Stomach (tissue), 9 donors: ENCODE data around the gene KPNA2. TPM values are rescaled to one million over a fixed set of nuclear protein-coding genes. Genes with fewer than 3 reads are reported as not detected.
A peak's percentile ranks its signal among the peaks of the same experiment; 100 is the strongest.

Source experiments
- DNase-seq, 2 donors: peaks; one replicate each; pipeline versions ENCODE4 v3.0.0 to v3.0.0-alpha.2; 2013 to 2019
- H3K27ac ChIP-seq, 5 donors: fragments of 200-600 bp in 4 of 5; sonication (generic) in 4 of 5; one replicate each; pipeline ENCODE4 v1.5.1; 2013 to 2019; ENCODE audit warnings: mild to moderate bottlenecking in 1 of 5, moderate library complexity in 1 of 5
- H3K27me3 ChIP-seq, 3 donors: fragments of 200-600 bp; sonication (generic); one replicate each; pipeline ENCODE4 v1.5.1; 2017 to 2019; ENCODE audit warnings: mixed run types in 1 of 3
- H3K36me3 ChIP-seq, 4 donors: fragments of 200-600 bp; sonication (generic); 1 replicate in 3 of 4; 2 replicates in 1 of 4; pipeline ENCODE4 v1.5.1; 2016 to 2019
- H3K4me1 ChIP-seq, 4 donors: fragments of 200-600 bp; sonication (generic); one replicate each; pipeline ENCODE4 v1.5.1; 2016 to 2019
- H3K4me3 ChIP-seq, 4 donors: fragments of 200-600 bp; sonication (generic) in 3 of 4; one replicate each; pipeline ENCODE4 v1.5.1; 2016 to 2019; ENCODE audit warnings: mild to moderate bottlenecking in 1 of 4
- H3K9me3 ChIP-seq, 4 donors: fragments of 200-600 bp; sonication (generic); one replicate each; pipeline ENCODE4 v1.5.1; 2016 to 2019
- EP300 ChIP-seq: sonication (generic); formaldehyde crosslinking; IDR thresholded peaks from one replicate; pipeline ENCODE4 v1.6.1; 2017; ENCODE audit warnings: antibody characterized with exemption
- POLR2A ChIP-seq, 4 donors: fragments of 450-650 bp; IDR thresholded peaks; one replicate each; pipeline ENCODE4 v1.6.1; 2016; ENCODE audit warnings: antibody characterized with exemption in 4 of 4, control low read depth in 2 of 4, mild to moderate bottlenecking in 1 of 4, moderate library complexity in 1 of 4
- POLR2AphosphoS5 ChIP-seq, 3 donors: sonication (generic); formaldehyde crosslinking; IDR thresholded peaks; one replicate each; pipeline ENCODE4 v1.6.1; 2016; ENCODE audit warnings: antibody characterized with exemption in 3 of 3
- WGBS, 5 donors: extraction: QIAGEN DNeasy Blood & Tissue Kit in 3 of 5; methylation state at CpG; one replicate each; pipeline versions ENCODE4 v1.1.5 to v1.1.7; 2013 to 2018; 5-methylcytosine and 5-hydroxymethylcytosine counted together
- intact Hi-C: fragments of 100-400 bp; cut with DNase I; formaldehyde crosslinking; loops from one replicate; pipeline ENCODE4 v1.15.1; 2023; ENCODE audit warnings: low total_unique reads
- polyA plus RNA-seq, 3 donors: library from polyadenylated mRNA; stranded (reverse); fragments of 200-250 nt; gene quantifications; one replicate each; pipeline ENCODE4 v1.2.3, GENCODE V29; 2013
- total RNA-seq, 5 donors: library from RNA; depleted of rRNA; stranded (reverse); fragments of >200 nt; gene quantifications; one replicate each; pipeline versions ENCODE4 v1.1.0 to v1.2.3, GENCODE V29; 2014 to 2016
- TF ChIP-seq, protein P1 (sequence below), 7 experiments: fragments of 450-650 bp in 4 of 7; fragments of 200-600 bp in 3 of 7; sonication (generic) in 3 of 7; IDR thresholded peaks; one replicate each; pipeline ENCODE4 v1.5.1; 2016 to 2019; ENCODE audit warnings: antibody characterized with exemption in 7 of 7, control low read depth in 2 of 7, mild to moderate bottlenecking in 1 of 7
- donor health status: healthy with polysubstance abuse.
- donor health status: Bipolar disorder and iron deficiency.
- donor health status: healthy.

KPNA2 gene
- total and polyA plus RNA-seq, 8 donors = 0.58 to 26.3 (median 15.7) TPM

DNA sequence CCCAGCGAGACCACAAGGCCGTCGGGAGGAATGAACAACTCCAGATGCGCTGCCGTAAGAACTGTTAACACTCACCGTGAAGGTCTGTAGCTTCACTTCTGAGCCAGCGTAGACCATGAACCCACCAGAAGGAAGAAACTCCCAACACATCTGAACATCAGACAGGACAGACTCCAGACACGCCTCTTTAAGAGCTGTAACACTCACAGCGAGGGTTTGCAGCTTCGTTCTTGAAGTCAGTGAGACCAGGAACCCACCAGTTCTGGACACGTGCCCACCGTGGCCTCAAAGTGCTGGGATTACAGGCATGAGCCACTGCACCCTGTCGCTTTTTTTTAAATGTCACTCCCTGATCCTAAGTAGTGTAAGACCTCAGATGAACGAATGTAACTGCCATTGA is 17.3 kb downstream of the KPNA2 start:
- Histone ChIP-seq H3K36me3 (no peaks in the 10 kb centered on the region), H3K27ac (peak overlapping the region in 2 of 5 donors; percentile 42 to 74), H3K4me1 (peaks cover 0 to 17% (median 5%) of the 10 kb centered on the region in 4 donors), H3K4me3 (no peak overlapping the region), H3K9me3 (no peaks in the 10 kb centered on the region), H3K27me3 (no peaks in the 10 kb centered on the region)
- TF ChIP-seq, protein P1, sequence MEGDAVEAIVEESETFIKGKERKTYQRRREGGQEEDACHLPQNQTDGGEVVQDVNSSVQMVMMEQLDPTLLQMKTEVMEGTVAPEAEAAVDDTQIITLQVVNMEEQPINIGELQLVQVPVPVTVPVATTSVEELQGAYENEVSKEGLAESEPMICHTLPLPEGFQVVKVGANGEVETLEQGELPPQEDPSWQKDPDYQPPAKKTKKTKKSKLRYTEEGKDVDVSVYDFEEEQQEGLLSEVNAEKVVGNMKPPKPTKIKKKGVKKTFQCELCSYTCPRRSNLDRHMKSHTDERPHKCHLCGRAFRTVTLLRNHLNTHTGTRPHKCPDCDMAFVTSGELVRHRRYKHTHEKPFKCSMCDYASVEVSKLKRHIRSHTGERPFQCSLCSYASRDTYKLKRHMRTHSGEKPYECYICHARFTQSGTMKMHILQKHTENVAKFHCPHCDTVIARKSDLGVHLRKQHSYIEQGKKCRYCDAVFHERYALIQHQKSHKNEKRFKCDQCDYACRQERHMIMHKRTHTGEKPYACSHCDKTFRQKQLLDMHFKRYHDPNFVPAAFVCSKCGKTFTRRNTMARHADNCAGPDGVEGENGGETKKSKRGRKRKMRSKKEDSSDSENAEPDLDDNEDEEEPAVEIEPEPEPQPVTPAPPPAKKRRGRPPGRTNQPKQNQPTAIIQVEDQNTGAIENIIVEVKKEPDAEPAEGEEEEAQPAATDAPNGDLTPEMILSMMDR (IDR thresholded peaks at IDR 0.05) = no peak
- no peak for TF ChIP-seq POLR2AphosphoS5 (IDR thresholded peaks at IDR 0.05)
- no peak for TF ChIP-seq POLR2A (IDR thresholded peaks at IDR 0.05)
- no peak for TF ChIP-seq EP300
- WGBS, 5 donors = 95 to 98% (median 96%) methylated on average over 14 of the region's 14 CpGs
- no peak for DNase-seq
- intact Hi-C loops = no loop called here

DNA sequence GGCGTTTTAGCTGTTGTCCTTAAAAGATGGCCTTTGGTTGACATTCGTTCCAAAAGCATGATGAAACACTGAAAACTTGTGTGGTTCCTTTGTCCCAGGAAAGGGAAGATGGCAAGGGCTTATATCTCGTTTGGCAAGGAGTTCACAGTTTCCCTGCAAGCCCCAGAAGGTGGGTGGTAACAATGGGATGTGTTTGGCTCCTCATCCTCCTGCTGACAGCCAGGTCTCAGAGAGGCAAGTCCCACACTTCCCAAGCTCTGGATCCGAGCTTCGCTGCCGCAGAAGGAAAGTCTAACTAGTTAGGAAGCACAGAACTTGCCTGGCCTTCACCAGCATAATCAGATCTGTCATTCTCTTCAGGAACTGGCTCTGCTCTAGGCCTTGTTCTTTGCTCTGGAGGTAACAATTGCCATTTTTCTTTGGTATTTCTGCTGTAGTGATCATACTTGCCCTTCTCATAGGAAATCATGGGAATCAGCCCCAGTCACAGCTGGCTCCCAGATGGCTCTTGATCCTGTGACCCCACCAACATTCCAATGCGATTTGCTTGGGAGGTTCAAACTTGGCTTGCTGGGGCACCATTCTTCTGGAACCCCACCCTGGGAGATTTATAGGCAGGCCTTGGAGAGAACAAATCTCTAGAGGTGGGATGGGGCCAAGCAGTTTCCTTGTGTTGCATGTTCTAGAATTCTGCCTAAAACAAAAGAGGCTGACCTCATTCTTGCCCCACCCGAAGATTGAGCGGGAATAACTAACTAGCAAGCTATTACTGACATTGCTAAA is 17.9 kb downstream of the KPNA2 start:
- H3K27ac ChIP-seq = peak overlapping the region in 4 of 5 donors; percentile 42 to 74 (median 52)
- no peaks in the 10 kb centered on the region for H3K9me3 ChIP-seq
- peak in 1 of 2 donors; percentile 47 for DNase-seq
- 69 to 76% (median 73%) methylated on average over 9 of the region's 9 CpGs for WGBS, 5 donors
- intact Hi-C loops = no loop called here
- H3K4me3 ChIP-seq = no peak overlapping the region
- H3K36me3 ChIP-seq = no peaks in the 10 kb centered on the region
- peaks cover 0 to 17% (median 5%) of the 10 kb centered on the region in 4 donors for H3K4me1 ChIP-seq
- no peak for TF ChIP-seq POLR2A (IDR thresholded peaks at IDR 0.05)
- TF ChIP-seq EP300 = no peak
- TF ChIP-seq, protein P1 (IDR thresholded peaks at IDR 0.05) = no peak
- TF ChIP-seq POLR2AphosphoS5 (IDR thresholded peaks at IDR 0.05) = no peak
- no peaks in the 10 kb centered on the region for H3K27me3 ChIP-seq

DNA sequence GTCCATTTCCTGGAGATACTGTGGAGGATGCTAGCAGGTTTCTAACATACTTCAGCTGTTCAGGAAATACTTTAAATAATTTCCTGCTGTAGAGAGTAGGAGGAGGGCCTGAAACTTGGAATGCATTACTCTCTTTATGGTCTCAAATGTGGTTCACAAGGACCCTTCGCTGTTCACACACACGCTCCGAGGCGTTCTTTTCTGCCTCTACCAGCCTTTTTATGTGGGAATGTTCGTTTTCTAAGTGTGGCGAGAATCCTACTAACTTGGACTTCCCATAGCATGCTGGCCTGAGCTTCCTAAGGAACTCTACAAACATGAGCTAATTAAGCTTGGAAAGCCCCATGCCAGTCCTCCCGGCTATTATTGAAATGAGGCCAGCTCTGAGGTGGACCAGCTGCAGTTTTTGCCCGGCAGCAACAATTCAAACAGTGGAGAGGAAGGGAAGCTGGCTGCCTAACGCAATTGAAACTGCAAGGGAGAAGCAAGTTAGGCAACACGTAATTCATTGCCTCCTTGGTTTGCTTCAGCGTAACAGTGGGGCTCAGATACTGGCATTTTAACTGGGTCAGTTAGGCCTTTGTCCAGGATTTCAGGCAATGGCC is 18.9 kb downstream of the KPNA2 start:
- H3K36me3 ChIP-seq = no peaks in the 10 kb centered on the region
- peaks cover 0 to 17% (median 5%) of the 10 kb centered on the region in 4 donors for H3K4me1 ChIP-seq
- peak; percentile 32 to 65 for DNase-seq
- H3K4me3 ChIP-seq = no peak overlapping the region
- 32 to 53% (median 41%) methylated on average over 11 of the region's 11 CpGs for WGBS, 5 donors
- H3K27me3 ChIP-seq = no peaks in the 10 kb centered on the region
- H3K9me3 ChIP-seq = no peaks in the 10 kb centered on the region
- peak overlapping the region; percentile 10 to 74 (median 51) for H3K27ac ChIP-seq
- TF ChIP-seq POLR2A (IDR thresholded peaks at IDR 0.05) = no peak
- TF ChIP-seq EP300 = no peak
- intact Hi-C loops = no loop called here

DNA sequence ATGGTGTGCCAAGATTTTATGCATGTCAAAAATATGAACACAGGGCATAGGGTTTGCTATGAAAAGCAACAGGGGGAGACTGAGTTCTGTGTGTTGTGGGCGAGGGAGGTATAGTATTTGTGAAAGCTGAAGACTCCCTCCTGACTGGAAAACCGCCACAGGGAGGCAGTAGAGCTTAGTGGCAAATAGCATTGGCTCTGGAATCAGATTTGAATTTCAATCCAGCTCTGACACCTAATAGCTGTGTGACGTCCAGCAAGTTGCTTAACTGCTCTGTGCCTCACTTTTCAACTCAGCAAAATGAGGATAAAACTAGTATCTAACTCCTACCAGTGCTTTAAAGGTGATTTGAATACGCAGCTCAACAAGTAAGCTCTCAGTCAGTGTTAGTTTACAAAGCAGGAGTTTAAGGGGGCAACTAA is 22.0 kb downstream of the KPNA2 start:
- peaks cover 0 to 17% (median 5%) of the 10 kb centered on the region in 4 donors for H3K4me1 ChIP-seq
- 36 to 46% (median 43%) methylated on average over 4 of the region's 4 CpGs for WGBS, 5 donors
- no peaks in the 10 kb centered on the region for H3K9me3 ChIP-seq
- intact Hi-C loops = no loop called here
- peak; percentile 31 to 51 for DNase-seq
- H3K27ac ChIP-seq = no peak overlapping the region
- no peak overlapping the region for H3K4me3 ChIP-seq
- H3K36me3 ChIP-seq = no peaks in the 10 kb centered on the region
- no peaks in the 10 kb centered on the region for H3K27me3 ChIP-seq
- TF ChIP-seq, protein P1 (IDR thresholded peaks at IDR 0.05) = peak in 4 of 7 experiments; percentile 25 to 47 (median 38)
- TF ChIP-seq POLR2AphosphoS5 (IDR thresholded peaks at IDR 0.05) = no peak
